GM12878 (cell line): ENCODE data around the gene C12orf60. TPM values are rescaled to one million over a fixed set of nuclear protein-coding genes. Genes with fewer than 3 reads are reported as not detected.

Experiments
- ATAC-seq: fragments of 200-7000 bp; cut with Tn5 transposase; 3 replicates; pipeline ENCODE4 v1.9.1; 2020; ENCODE audit warnings: mild to moderate bottlenecking, moderate library complexity
- BruUV-seq: library from RNA; stranded (reverse); fragments of 400-500 nt; replicated peaks from 2 replicates; lab custom pipeline; 2021; lab: Mats Ljungman, UMichigan
- CTCF ChIA-PET: fragments of 300-600 bp; sonication (Branson Sonifier 250); formaldehyde crosslinking; extraction: SDS; loops from one replicate; lab custom pipeline; 2021; ENCODE audit warnings: inconsistent platforms; lab: Yijun Ruan, JAX
- POLR2A ChIA-PET: fragments of 350-600 bp; formaldehyde crosslinking; extraction: SDS; loops from one replicate; lab custom pipeline; 2021; ENCODE audit warnings: inconsistent platforms; lab: Charles Lee
- RAD21 ChIA-PET: fragments of 300-600 bp; sonication (Branson Sonifier 250); formaldehyde crosslinking; loops from one replicate; lab custom pipeline; 2023; ENCODE audit warnings: antibody characterized with exemption; ENCODE audit not compliant: unreplicated experiment; lab: Charles Lee
- SMC1A ChIA-PET: fragments of 300-600 bp; sonication (Branson Sonifier 250); formaldehyde crosslinking; loops from one replicate; lab custom pipeline; 2023; ENCODE audit not compliant: unreplicated experiment, uncharacterized antibody; lab: Charles Lee
- DNase-seq: peaks from one replicate; pipeline ENCODE4 v3.0.0-alpha.2; 2011; ENCODE audit warnings: low read depth, low spot score
- FAIRE-seq: peaks from 3 replicates; lab custom pipeline; 2011; peaks lifted over from hg19 to GRCh38; lab: Jason Lieb, UNC
- H2AFZ ChIP-seq: 2 replicates; pipeline ENCODE4 v1.6.0; 2011; ENCODE audit warnings: low read depth, low read length, control low read depth; ENCODE audit not compliant: control insufficient read depth
- H3K27ac ChIP-seq: 2 replicates; pipeline ENCODE4 v1.5.1; 2011; ENCODE audit warnings: control low read depth; ENCODE audit not compliant: control insufficient read depth, insufficient read depth
- H3K27me3 ChIP-seq, 2 experiments: replicated peaks in 1 of 2; 2 replicates each; pipeline versions ENCODE4 v1.6.0 to v1.6.1; 2011; ENCODE audit warnings: low read length in 1 of 2; ENCODE audit not compliant: control insufficient read depth in 2 of 2, insufficient read depth in 2 of 2
- H3K36me3 ChIP-seq, 2 experiments: 2 replicates each; pipeline ENCODE4 v1.5.1; 2011; ENCODE audit warnings: low read length in 1 of 2; ENCODE audit not compliant: control insufficient read depth in 2 of 2, insufficient read depth in 2 of 2
- H3K4me1 ChIP-seq: 2 replicates; pipeline ENCODE4 v1.6.1; 2011; ENCODE audit warnings: mild to moderate bottlenecking, low read length, moderate library complexity, mixed read lengths; ENCODE audit not compliant: control insufficient read depth, insufficient read depth
- H3K4me2 ChIP-seq: 2 replicates; pipeline ENCODE4 v1.6.0; 2011; ENCODE audit warnings: control low read depth; ENCODE audit not compliant: control insufficient read depth, insufficient read depth
- H3K4me3 ChIP-seq: fragments of 200-600 bp; sonication (generic); 2 replicates; pipeline ENCODE4 v1.5.1; 2016
- H3K79me2 ChIP-seq: 2 replicates; pipeline ENCODE4 v1.6.0; 2011; ENCODE audit warnings: low read length; ENCODE audit not compliant: control insufficient read depth, insufficient read depth
- H3K9ac ChIP-seq: 2 replicates; pipeline ENCODE4 v1.8.0; 2011; ENCODE audit warnings: low read length, control low read depth, mixed read lengths; ENCODE audit not compliant: control insufficient read depth, insufficient read depth
- H3K9me3 ChIP-seq: replicated peaks from 3 replicates; pipeline ENCODE4 v1.5.1; 2011; ENCODE audit warnings: mild to moderate bottlenecking, low read length; ENCODE audit not compliant: control insufficient read depth, insufficient read depth
- H4K20me1 ChIP-seq: 2 replicates; pipeline ENCODE4 v1.6.0; 2011; ENCODE audit not compliant: control insufficient read depth, insufficient read depth
- CREM ChIP-seq: IDR thresholded peaks from 2 replicates; pipeline ENCODE4 v1.6.1; 2014; ENCODE audit warnings: antibody characterized with exemption, low read depth
- RELA ChIP-seq: fragments of 450-650 bp; IDR thresholded peaks from 2 replicates; pipeline ENCODE4 v1.8.0; 2014; ENCODE audit warnings: borderline replicate concordance; ENCODE audit not compliant: partially characterized antibody
- TCF3 ChIP-seq: IDR thresholded peaks from 2 replicates; pipeline ENCODE4 v1.6.1; 2012; ENCODE audit warnings: low read depth, mild to moderate bottlenecking, low read length, borderline replicate concordance; ENCODE audit not compliant: insufficient read depth
- WGBS: methylation state at CpG from one replicate; pipeline ENCODE4 v1.1.6; 2016; ENCODE audit warnings: low lambda C conversion rate; ENCODE audit not compliant: insufficient replicate concordance, insufficient coverage; ENCODE audit errors: missing lambda C conversion rate; 5-methylcytosine and 5-hydroxymethylcytosine counted together
- in situ Hi-C: fragments of 300-500 bp; cut with MboI; formaldehyde crosslinking; loops from 9 replicates; pipeline ENCODE4 v1.14.3; 2018; ENCODE audit warnings: mixed read lengths
- intact Hi-C: fragments of 100-400 bp; cut with micrococcal nuclease; formaldehyde crosslinking; loops from one replicate; pipeline ENCODE4 v1.14.2; 2022; ENCODE audit not compliant: unreplicated experiment
- polyA plus RNA-seq, 11 experiments: library from polyadenylated mRNA; depleted of rRNA in 4 of 11; unstranded in 6 of 11; stranded (reverse) in 5 of 11; fragments of >200 nt; fragmentation: Nextera tagmentation in 4 of 11; fragmentation: Illumina TruSeq in 1 of 11; extraction: Ambion mirVana in 4 of 11; extraction: Trizol in 1 of 11; gene quantifications; 1 replicate in 1 of 11; 2 replicates in 10 of 11; pipeline versions ENCODE4 v1.2.1 to v1.2.3, GENCODE V29; 2011 to 2016; ENCODE audit warnings: inconsistent platforms in 2 of 11, missing spikeins in 2 of 11, low read depth in 1 of 11
- total RNA-seq, 4 experiments: library from RNA; depleted of rRNA in 3 of 4; stranded (reverse); fragments of >200 nt in 3 of 4; fragmentation: Illumina TruSeq in 1 of 4; extraction: Trizol in 1 of 4; gene quantifications; 2 replicates each; pipeline versions ENCODE4 v1.2.1 to v1.2.3, GENCODE V29; 2013 to 2021

C12orf60 gene
- total and polyA plus RNA-seq, 10 of the 15 experiments (the other 5 are each of a cell fraction or from before 2014, with no cell fraction given): 1.8 to 7.2 (median 3.2) TPM

DNA sequence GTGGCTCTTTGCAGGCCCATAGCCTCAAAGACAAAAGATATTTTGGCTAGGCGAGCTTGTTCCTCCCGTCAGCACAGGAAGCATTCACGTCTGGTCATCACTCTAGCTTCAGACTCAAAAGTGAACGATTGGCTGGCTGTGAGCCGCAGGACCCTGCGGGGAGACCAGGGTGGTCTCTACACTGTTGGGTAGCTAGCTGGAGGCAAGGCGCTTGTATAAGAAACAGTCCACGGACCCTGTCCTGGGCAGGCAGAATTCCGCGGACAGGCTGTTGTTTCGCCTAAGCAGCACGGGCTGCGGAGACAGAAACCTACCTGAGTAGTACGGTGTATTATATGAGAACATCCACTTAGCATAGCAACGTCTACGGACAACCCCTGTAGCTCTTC lies 29.8 kb upstream of the C12orf60 start:
- ChIA-PET POLR2A (interaction anchor here (0.6 to 4.3 kb wide), 8 partner anchors 9 to 184 kb away, joined by 3 to 24 read pairs (median 4); partner anchors contain the start of genes C12orf60 and WBP11), CTCF (interaction anchor here (0.8 to 2.9 kb wide), 6 partner anchors 9 to 221 kb away, joined by 3 to 18 read pairs (median 3); no protein-coding TSS in a partner anchor), RAD21 (interaction anchor here (1.0 to 9.5 kb wide), 4 partner anchors 29 to 536 kb away, joined by 3 to 89 read pairs (median 7); partner anchors contain the start of genes C12orf60 and WBP11), SMC1A (interaction anchor here (0.7 to 3.2 kb wide), 7 partner anchors 10 to 222 kb away, joined by 3 to 9 read pairs (median 4); partner anchors contain the start of genes ARHGDIB, C12orf60 and WBP11)
- BruUV-seq: no TSS peak
- TF ChIP-seq RELA (peak; percentile 11), CREM (peak; percentile 9; the same call in 1 of the 2 replicates), TCF3 (no peak)
- Histone ChIP-seq H3K9ac (peak overlapping the region; percentile 87), H3K79me2 (peaks cover 40% of the 10 kb centered on the region), H3K4me1 (peaks cover 5% of the 10 kb centered on the region), H3K27me3 (no peaks in the 10 kb centered on the region), H3K9me3 (no peaks in the 10 kb centered on the region), H4K20me1 (no peaks in the 10 kb centered on the region), H3K4me2 (peak overlapping the region; percentile 95), H3K36me3 (no peaks in the 10 kb centered on the region), H3K27ac (peak overlapping the region; percentile 84), H3K4me3 (peak overlapping the region; percentile 65), H2AFZ (peak overlapping the region; percentile 89)
- peak; percentile 48 for DNase-seq
- 1% methylated on average over 16 of the region's 16 CpGs for WGBS
- FAIRE-seq: no peak
- peak; percentile 2; the same call in 2 of the 3 replicates for ATAC-seq
- in situ Hi-C loops (loop anchor here (10.0 to 25.0 kb wide), 2 partner anchors 181 to 1864 kb away; no protein-coding TSS in a partner anchor), intact Hi-C loops (loop anchor here (2.0 to 5.0 kb wide), 6 partner anchors 29 to 1109 kb away; partner anchors contain the start of genes ATF7IP, C12orf60, STRAP and WBP11)
